ENCODE measurements around the gene ZFY.
"Not testable (repeated sequence)": the region's sequence is repeated elsewhere in the genome, so short reads cannot be mapped to it uniquely, and the experiment has no call there.

- TF ChIP-seq, protein P1, sequence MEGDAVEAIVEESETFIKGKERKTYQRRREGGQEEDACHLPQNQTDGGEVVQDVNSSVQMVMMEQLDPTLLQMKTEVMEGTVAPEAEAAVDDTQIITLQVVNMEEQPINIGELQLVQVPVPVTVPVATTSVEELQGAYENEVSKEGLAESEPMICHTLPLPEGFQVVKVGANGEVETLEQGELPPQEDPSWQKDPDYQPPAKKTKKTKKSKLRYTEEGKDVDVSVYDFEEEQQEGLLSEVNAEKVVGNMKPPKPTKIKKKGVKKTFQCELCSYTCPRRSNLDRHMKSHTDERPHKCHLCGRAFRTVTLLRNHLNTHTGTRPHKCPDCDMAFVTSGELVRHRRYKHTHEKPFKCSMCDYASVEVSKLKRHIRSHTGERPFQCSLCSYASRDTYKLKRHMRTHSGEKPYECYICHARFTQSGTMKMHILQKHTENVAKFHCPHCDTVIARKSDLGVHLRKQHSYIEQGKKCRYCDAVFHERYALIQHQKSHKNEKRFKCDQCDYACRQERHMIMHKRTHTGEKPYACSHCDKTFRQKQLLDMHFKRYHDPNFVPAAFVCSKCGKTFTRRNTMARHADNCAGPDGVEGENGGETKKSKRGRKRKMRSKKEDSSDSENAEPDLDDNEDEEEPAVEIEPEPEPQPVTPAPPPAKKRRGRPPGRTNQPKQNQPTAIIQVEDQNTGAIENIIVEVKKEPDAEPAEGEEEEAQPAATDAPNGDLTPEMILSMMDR (IDR thresholded peaks at IDR 0.05), result not testable (repeated sequence)
- not testable (repeated sequence) for TF ChIP-seq EZH2 (IDR thresholded peaks at IDR 0.05; ENCODE audit: borderline replicate concordance, insufficient read depth, low read depth, low read length, poor library complexity, severe bottlenecking)
These were observed 70.8 kb downstream of the ZFY start for GRCh38 chrY:3006031-3006430.

All from B cell (primary cell).